HEK293 (cell line): ENCODE measurements around the gene ABCA7.

ENCODE experiments used
- GLIS1 ChIP-seq: fragments of 450-650 bp; formaldehyde crosslinking; IDR thresholded peaks from 2 replicates; pipeline ENCODE4 v1.5.1; 2016; ENCODE audit warnings: missing biosample characterization, missing genetic modification characterization
- HOXA7 ChIP-seq: sonication (generic); formaldehyde crosslinking; IDR thresholded peaks from 2 replicates; pipeline ENCODE4 v1.8.1; 2022; ENCODE audit warnings: missing genetic modification reagents, borderline replicate concordance
- KLF8 ChIP-seq: fragments of 450-650 bp; formaldehyde crosslinking; IDR thresholded peaks from 2 replicates; pipeline ENCODE4 v1.5.1; 2016; ENCODE audit warnings: missing biosample characterization, missing genetic modification characterization
- ZBTB20 ChIP-seq: fragments of 450-650 bp; formaldehyde crosslinking; IDR thresholded peaks from 2 replicates; pipeline ENCODE4 v1.5.1; 2016; ENCODE audit warnings: missing biosample characterization, missing genetic modification characterization
- ZBTB21 ChIP-seq: fragments of 450-650 bp; formaldehyde crosslinking; IDR thresholded peaks from 2 replicates; pipeline ENCODE4 v1.5.1; 2017; ENCODE audit warnings: missing biosample characterization, missing genetic modification characterization
- ZBTB7A ChIP-seq: fragments of 450-650 bp; formaldehyde crosslinking; IDR thresholded peaks from 2 replicates; pipeline ENCODE4 v1.5.1; 2016; ENCODE audit warnings: low read depth, missing biosample characterization, missing genetic modification characterization
- ZBTB8A ChIP-seq: fragments of 450-650 bp; formaldehyde crosslinking; IDR thresholded peaks from 2 replicates; pipeline ENCODE4 v1.5.1; 2016; ENCODE audit warnings: missing biosample characterization, missing genetic modification characterization
- ZFP41 ChIP-seq: fragments of 450-650 bp; formaldehyde crosslinking; IDR thresholded peaks from 2 replicates; pipeline ENCODE4 v1.5.1; 2016; ENCODE audit warnings: missing biosample characterization, missing genetic modification characterization, borderline replicate concordance
- ZFP69B ChIP-seq: fragments of 450-650 bp; formaldehyde crosslinking; IDR thresholded peaks from 2 replicates; pipeline ENCODE4 v1.5.1; 2016; ENCODE audit warnings: missing biosample characterization, missing genetic modification characterization
- ZNF155 ChIP-seq: fragments of 450-650 bp; formaldehyde crosslinking; IDR thresholded peaks from 2 replicates; pipeline ENCODE4 v1.5.1; 2016; ENCODE audit warnings: missing biosample characterization, missing genetic modification characterization
- ZNF274 ChIP-seq, 2 experiments: fragments of 200-500 bp in 1 of 2; fragments of 450-650 bp in 1 of 2; sonication (Bioruptor generic) in 1 of 2; formaldehyde crosslinking in 1 of 2; IDR thresholded peaks; 2 replicates each; pipeline versions ENCODE4 v1.5.1 to v1.6.1; 2014 to 2016; ENCODE audit warnings: borderline replicate concordance in 1 of 2, inconsistent platforms in 1 of 2, low read length in 1 of 2, missing biosample characterization in 1 of 2, missing genetic modification characterization in 1 of 2
- ZNF391 ChIP-seq: fragments of 450-650 bp; formaldehyde crosslinking; IDR thresholded peaks from 2 replicates; pipeline ENCODE4 v1.5.1; 2016; ENCODE audit warnings: low read depth, missing biosample characterization, missing genetic modification characterization, borderline replicate concordance
- ZNF76 ChIP-seq: fragments of 450-650 bp; formaldehyde crosslinking; IDR thresholded peaks from 2 replicates; pipeline ENCODE4; 2016; ENCODE audit warnings: low read depth, missing biosample characterization, missing genetic modification characterization, borderline replicate concordance
- ZNF837 ChIP-seq: fragments of 450-650 bp; formaldehyde crosslinking; IDR thresholded peaks from 2 replicates; pipeline ENCODE4 v1.5.1; 2016; ENCODE audit warnings: missing biosample characterization, missing genetic modification characterization
- TF ChIP-seq, protein P1 (sequence below): fragments of 450-650 bp; formaldehyde crosslinking; conservative IDR thresholded peaks from 2 replicates; pipeline ENCODE4 v1.5.1; 2016; ENCODE audit warnings: low read depth, missing biosample characterization, missing genetic modification characterization
- TF ChIP-seq, protein P2 (sequence below): fragments of 450-650 bp; formaldehyde crosslinking; IDR thresholded peaks from 2 replicates; pipeline ENCODE4 v1.5.1; 2017; ENCODE audit warnings: missing biosample characterization, missing genetic modification characterization
- TF ChIP-seq, protein P3 (sequence below): fragments of 450-650 bp; formaldehyde crosslinking; IDR thresholded peaks from 2 replicates; pipeline ENCODE4 v1.5.1; 2017; ENCODE audit warnings: missing biosample characterization, missing genetic modification characterization
- TF ChIP-seq, protein P4 (sequence below): fragments of 450-650 bp; formaldehyde crosslinking; IDR thresholded peaks from 2 replicates; pipeline ENCODE4 v1.5.1; 2016; ENCODE audit warnings: missing biosample characterization, missing genetic modification characterization
- TF ChIP-seq, protein P5 (sequence below): fragments of 450-650 bp; formaldehyde crosslinking; IDR thresholded peaks from 2 replicates; pipeline ENCODE4 v1.5.1; 2016; ENCODE audit warnings: missing biosample characterization, missing genetic modification characterization
- TF ChIP-seq, protein P6 (sequence below): fragments of 450-650 bp; formaldehyde crosslinking; IDR thresholded peaks from 2 replicates; pipeline ENCODE4 v1.5.1; 2017; ENCODE audit warnings: missing biosample characterization, mild to moderate bottlenecking, missing genetic modification characterization, moderate library complexity
- TF ChIP-seq, protein P7 (sequence below): fragments of 450-650 bp; formaldehyde crosslinking; IDR thresholded peaks from 2 replicates; pipeline ENCODE4 v1.5.1; 2016; ENCODE audit warnings: missing biosample characterization, missing genetic modification characterization
- TF ChIP-seq, protein P8 (sequence below): fragments of 450-650 bp; formaldehyde crosslinking; IDR thresholded peaks from 2 replicates; pipeline ENCODE4 v1.5.1; 2016; ENCODE audit warnings: missing biosample characterization, missing genetic modification characterization

ABCA7 gene

DNA sequence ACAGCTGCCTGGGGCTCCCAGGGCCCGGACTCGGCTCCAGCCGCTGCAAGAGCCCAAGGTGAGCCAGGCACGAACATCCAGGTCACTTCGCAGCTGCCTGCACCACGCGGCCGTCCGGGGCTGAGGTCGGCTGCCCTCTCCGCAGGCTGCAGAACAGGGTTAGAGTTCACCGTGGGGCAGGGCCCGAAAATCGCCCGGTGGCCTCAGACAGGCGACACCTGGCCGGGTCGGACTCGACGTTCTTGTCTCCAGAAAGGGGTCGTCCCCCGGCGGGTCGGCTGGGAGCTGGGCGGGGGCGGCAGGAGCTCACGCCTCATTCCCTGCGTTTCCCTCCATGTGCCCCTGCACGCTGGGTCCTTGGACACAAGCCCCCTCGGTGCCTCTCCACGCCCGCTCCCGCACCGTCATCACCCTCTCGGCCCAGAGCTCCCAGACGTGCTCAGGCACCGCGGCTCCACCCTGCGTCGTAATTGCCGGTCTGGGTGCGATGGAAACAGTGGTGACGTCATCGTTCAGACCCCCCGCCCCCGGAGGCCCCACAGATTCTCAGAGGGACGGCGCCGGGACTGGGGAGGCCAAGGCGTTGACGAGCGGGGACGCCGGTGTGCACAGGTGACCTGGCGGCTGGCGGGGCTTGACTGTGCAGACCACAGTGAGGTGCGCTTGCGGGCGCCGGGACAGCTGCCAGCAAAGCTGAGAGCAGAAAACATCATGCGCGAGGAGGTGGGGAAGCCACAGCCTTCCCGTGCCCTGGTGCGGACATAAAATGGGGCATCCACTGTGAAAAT is 43.7 kb upstream of the ABCA7 start (continued):
- TF ChIP-seq ZNF391 (peak; percentile 90; the same call in 1 of the 2 replicates), ZNF837 (tag by site-specific recombination) (no peak), ZNF155 (no peak), KLF8 (tag by site-specific recombination) (peak; percentile 97), ZBTB20 (peak; percentile 57; the same call in 1 of the 2 replicates), HOXA7 (CRISPR knock-in tag) (no peak), ZBTB21 (tag by site-specific recombination) (peak; percentile 98), ZBTB8A (tag by site-specific recombination) (peak; percentile 87), GLIS1 (peak; percentile 100), ZBTB7A (tag by site-specific recombination) (peak; percentile 94), ZNF274 (IDR thresholded peaks at IDR 0.05; ENCODE audit: low read length) (no peak), ZNF274 (tag by site-specific recombination; IDR thresholded peaks at IDR 0.05; ENCODE audit: borderline replicate concordance) (no peak), ZFP41 (tag by site-specific recombination) (no peak), ZNF76 (tag by site-specific recombination) (peak; percentile 81), ZFP69B (tag by site-specific recombination) (peak; percentile 93)
- TF ChIP-seq, protein P1, sequence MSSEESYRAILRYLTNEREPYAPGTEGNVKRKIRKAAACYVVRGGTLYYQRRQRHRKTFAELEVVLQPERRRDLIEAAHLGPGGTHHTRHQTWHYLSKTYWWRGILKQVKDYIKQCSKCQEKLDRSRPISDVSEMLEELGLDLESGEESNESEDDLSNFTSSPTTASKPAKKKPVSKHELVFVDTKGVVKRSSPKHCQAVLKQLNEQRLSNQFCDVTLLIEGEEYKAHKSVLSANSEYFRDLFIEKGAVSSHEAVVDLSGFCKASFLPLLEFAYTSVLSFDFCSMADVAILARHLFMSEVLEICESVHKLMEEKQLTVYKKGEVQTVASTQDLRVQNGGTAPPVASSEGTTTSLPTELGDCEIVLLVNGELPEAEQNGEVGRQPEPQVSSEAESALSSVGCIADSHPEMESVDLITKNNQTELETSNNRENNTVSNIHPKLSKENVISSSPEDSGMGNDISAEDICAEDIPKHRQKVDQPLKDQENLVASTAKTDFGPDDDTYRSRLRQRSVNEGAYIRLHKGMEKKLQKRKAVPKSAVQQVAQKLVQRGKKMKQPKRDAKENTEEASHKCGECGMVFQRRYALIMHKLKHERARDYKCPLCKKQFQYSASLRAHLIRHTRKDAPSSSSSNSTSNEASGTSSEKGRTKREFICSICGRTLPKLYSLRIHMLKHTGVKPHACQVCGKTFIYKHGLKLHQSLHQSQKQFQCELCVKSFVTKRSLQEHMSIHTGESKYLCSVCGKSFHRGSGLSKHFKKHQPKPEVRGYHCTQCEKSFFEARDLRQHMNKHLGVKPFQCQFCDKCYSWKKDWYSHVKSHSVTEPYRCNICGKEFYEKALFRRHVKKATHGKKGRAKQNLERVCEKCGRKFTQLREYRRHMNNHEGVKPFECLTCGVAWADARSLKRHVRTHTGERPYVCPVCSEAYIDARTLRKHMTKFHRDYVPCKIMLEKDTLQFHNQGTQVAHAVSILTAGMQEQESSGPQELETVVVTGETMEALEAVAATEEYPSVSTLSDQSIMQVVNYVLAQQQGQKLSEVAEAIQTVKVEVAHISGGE (tag by site-specific recombination) = no peak
- TF ChIP-seq, protein P2, sequence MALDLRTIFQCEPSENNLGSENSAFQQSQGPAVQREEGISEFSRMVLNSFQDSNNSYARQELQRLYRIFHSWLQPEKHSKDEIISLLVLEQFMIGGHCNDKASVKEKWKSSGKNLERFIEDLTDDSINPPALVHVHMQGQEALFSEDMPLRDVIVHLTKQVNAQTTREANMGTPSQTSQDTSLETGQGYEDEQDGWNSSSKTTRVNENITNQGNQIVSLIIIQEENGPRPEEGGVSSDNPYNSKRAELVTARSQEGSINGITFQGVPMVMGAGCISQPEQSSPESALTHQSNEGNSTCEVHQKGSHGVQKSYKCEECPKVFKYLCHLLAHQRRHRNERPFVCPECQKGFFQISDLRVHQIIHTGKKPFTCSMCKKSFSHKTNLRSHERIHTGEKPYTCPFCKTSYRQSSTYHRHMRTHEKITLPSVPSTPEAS = peak; percentile 65
- TF ChIP-seq, protein P3, sequence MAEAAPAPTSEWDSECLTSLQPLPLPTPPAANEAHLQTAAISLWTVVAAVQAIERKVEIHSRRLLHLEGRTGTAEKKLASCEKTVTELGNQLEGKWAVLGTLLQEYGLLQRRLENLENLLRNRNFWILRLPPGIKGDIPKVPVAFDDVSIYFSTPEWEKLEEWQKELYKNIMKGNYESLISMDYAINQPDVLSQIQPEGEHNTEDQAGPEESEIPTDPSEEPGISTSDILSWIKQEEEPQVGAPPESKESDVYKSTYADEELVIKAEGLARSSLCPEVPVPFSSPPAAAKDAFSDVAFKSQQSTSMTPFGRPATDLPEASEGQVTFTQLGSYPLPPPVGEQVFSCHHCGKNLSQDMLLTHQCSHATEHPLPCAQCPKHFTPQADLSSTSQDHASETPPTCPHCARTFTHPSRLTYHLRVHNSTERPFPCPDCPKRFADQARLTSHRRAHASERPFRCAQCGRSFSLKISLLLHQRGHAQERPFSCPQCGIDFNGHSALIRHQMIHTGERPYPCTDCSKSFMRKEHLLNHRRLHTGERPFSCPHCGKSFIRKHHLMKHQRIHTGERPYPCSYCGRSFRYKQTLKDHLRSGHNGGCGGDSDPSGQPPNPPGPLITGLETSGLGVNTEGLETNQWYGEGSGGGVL (tag by site-specific recombination) = peak; percentile 68
- TF ChIP-seq, protein P4, sequence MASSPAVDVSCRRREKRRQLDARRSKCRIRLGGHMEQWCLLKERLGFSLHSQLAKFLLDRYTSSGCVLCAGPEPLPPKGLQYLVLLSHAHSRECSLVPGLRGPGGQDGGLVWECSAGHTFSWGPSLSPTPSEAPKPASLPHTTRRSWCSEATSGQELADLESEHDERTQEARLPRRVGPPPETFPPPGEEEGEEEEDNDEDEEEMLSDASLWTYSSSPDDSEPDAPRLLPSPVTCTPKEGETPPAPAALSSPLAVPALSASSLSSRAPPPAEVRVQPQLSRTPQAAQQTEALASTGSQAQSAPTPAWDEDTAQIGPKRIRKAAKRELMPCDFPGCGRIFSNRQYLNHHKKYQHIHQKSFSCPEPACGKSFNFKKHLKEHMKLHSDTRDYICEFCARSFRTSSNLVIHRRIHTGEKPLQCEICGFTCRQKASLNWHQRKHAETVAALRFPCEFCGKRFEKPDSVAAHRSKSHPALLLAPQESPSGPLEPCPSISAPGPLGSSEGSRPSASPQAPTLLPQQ (tag by site-specific recombination) = peak; percentile 93
- TF ChIP-seq, protein P5, sequence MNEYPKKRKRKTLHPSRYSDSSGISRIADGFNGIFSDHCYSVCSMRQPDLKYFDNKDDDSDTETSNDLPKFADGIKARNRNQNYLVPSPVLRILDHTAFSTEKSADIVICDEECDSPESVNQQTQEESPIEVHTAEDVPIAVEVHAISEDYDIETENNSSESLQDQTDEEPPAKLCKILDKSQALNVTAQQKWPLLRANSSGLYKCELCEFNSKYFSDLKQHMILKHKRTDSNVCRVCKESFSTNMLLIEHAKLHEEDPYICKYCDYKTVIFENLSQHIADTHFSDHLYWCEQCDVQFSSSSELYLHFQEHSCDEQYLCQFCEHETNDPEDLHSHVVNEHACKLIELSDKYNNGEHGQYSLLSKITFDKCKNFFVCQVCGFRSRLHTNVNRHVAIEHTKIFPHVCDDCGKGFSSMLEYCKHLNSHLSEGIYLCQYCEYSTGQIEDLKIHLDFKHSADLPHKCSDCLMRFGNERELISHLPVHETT (tag by site-specific recombination) = peak; percentile 88; the same call in 1 of the 2 replicates
- TF ChIP-seq, protein P6, sequence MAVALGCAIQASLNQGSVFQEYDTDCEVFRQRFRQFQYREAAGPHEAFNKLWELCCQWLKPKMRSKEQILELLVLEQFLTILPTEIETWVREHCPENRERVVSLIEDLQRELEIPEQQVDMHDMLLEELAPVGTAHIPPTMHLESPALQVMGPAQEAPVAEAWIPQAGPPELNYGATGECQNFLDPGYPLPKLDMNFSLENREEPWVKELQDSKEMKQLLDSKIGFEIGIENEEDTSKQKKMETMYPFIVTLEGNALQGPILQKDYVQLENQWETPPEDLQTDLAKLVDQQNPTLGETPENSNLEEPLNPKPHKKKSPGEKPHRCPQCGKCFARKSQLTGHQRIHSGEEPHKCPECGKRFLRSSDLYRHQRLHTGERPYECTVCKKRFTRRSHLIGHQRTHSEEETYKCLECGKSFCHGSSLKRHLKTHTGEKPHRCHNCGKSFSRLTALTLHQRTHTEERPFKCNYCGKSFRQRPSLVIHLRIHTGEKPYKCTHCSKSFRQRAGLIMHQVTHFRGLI (tag by site-specific recombination) = peak; percentile 52
- TF ChIP-seq, protein P7, sequence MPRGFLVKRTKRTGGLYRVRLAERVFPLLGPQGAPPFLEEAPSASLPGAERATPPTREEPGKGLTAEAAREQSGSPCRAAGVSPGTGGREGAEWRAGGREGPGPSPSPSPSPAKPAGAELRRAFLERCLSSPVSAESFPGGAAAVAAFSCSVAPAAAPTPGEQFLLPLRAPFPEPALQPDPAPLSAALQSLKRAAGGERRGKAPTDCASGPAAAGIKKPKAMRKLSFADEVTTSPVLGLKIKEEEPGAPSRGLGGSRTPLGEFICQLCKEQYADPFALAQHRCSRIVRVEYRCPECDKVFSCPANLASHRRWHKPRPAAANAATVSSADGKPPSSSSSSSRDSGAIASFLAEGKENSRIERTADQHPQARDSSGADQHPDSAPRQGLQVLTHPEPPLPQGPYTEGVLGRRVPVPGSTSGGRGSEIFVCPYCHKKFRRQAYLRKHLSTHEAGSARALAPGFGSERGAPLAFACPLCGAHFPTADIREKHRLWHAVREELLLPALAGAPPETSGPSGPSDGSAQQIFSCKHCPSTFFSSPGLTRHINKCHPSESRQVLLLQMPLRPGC = peak; percentile 92
- TF ChIP-seq, protein P8, sequence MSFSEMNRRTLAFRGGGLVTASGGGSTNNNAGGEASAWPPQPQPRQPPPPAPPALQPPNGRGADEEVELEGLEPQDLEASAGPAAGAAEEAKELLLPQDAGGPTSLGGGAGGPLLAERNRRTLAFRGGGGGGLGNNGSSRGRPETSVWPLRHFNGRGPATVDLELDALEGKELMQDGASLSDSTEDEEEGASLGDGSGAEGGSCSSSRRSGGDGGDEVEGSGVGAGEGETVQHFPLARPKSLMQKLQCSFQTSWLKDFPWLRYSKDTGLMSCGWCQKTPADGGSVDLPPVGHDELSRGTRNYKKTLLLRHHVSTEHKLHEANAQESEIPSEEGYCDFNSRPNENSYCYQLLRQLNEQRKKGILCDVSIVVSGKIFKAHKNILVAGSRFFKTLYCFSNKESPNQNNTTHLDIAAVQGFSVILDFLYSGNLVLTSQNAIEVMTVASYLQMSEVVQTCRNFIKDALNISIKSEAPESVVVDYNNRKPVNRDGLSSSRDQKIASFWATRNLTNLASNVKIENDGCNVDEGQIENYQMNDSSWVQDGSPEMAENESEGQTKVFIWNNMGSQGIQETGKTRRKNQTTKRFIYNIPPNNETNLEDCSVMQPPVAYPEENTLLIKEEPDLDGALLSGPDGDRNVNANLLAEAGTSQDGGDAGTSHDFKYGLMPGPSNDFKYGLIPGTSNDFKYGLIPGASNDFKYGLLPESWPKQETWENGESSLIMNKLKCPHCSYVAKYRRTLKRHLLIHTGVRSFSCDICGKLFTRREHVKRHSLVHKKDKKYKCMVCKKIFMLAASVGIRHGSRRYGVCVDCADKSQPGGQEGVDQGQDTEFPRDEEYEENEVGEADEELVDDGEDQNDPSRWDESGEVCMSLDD (tag by site-specific recombination) = peak; percentile 98
